Measurements from ENCODE around the gene SCN8A. TPM values are rescaled to one million over a fixed set of nuclear protein-coding genes. Genes with fewer than 3 reads are reported as not detected.
"Not testable (repeated sequence)": the region's sequence is repeated elsewhere in the genome, so short reads cannot be mapped to it uniquely, and the experiment has no call there.

Gene SCN8A
- total RNA-seq, 1 donor from 2014 or later: 46.1 TPM

- DNase-seq (ENCODE audit: low spot score in 2 of 2): peak; percentile 35 to 48
- FAIRE-seq: no peak
Measured at GRCh38 chr12:51752234-51752889, 161.3 kb downstream of the SCN8A start.

GRCh38 chr12:51753980-51754675, 163.1 kb downstream of the SCN8A start:
- DNase-seq (ENCODE audit: low spot score in 2 of 2): no peak

GRCh38 chr12:51755251-51755650, 164.2 kb downstream of the SCN8A start:
- FAIRE-seq (no peak), DNase-seq (ENCODE audit: low spot score in 2 of 2) (no peak)

More at GRCh38 chr12:51753980-51754675, 163.1 kb downstream of the SCN8A start:
- no peak for FAIRE-seq

DNA sequence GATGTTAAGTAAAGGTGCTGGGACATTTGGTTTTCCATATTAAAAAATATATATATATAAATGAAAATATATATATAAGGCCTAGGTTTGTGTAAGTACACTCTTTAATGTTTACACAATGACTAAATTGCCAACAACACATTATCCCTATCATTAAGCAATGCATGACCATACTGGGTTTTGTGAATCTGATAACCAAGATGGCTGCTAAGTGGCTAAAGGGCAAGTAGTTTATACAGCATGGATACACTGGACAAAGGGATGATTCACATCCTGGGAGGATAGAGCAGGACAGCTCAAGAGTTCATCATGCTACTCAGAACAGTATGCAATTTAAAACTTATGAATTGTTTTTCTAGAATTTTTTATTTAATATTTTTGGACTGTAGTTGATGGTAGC, 168.1 kb downstream of the SCN8A start:
- DNase-seq (ENCODE audit: low spot score in 2 of 2): no peak
- no peak for FAIRE-seq

- FAIRE-seq (no peak), DNase-seq (ENCODE audit: low spot score in 2 of 2) (no peak)
Measured at GRCh38 chr12:51759695-51760094, 168.7 kb downstream of the SCN8A start.

GRCh38 chr12:51760231-51760630, 169.2 kb downstream of the SCN8A start:
- DNase-seq (ENCODE audit: low spot score in 2 of 2): no peak
- FAIRE-seq: no peak

- no peak for DNase-seq (ENCODE audit: low spot score in 2 of 2)
- no peak for FAIRE-seq
Measured at GRCh38 chr12:51763743-51764142, 172.7 kb downstream of the SCN8A start.

DNA sequence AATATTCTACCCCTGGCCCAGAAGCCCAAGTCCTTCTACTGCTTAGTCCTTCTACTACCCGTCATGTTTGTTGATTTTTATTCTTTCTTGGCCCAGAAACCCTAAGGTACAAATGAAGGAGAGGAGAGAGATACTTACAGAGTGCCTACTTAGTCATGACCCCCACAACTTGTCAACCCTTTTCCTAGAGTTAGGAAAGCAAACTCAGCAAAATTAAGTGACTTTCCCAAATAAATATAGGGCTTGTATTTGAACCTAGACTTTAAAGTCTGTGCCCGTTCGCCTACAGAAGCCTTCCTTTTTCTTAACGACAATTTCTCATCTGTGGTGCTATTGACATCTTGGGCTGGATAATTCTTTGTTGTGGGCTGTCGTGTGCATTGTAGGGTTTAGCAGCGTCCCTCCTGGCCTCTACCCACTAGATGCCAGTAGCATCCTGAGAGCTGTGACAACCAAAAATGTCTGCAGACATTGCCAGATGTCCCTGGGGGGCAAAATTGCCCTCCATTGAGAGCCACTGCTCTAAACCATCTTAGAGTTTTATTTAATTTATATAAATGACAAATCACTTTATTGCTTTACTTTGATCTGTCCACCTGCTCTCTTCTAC, 175.1 kb downstream of the SCN8A start:
- DNase-seq (ENCODE audit: low spot score in 2 of 2) (no peak), FAIRE-seq (no peak)

DNA sequence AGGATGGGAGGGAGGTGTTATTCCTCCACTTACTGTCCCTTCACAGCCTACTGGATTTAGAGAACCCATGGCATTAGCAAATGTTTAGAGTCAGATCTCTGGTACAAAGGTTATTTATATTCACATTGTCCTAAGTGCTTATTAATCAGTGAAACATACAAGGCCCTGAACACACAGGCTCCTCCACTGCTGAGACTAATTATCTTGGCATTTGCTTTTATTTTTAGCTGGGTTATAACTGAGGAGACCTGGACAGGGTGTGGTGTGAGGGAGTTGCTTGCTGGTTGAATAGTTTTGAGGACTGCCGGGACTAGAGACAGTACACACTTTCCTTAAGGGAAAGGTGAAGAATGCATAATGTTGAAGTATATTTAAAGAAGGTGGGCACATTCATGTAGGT, 180.0 kb downstream of the SCN8A start:
- DNase-seq (ENCODE audit: low spot score in 2 of 2) (no peak), FAIRE-seq (no peak)

GRCh38 chr12:51773145-51773869, 182.3 kb downstream of the SCN8A start:
- FAIRE-seq (no peak), DNase-seq (ENCODE audit: low spot score in 2 of 2) (no peak)

DNA sequence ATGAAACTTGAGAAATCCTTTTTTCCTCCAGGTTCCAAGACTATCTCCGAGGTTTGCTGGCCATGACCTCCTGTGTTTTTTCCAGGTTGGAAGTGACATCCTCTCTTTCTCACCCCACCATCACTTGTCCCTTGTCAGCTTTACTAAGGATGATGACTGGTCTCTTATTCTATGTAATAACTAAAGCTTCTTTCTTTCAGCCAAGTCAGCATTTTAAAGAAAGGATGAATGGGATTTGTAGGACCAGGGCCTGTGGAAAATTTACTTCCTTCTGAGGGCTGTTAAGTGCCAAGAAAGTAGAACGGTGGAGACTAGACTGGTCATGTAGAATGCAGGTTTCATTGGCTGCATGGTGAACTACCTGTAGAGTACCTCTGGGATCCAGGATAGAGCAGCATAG, 183.9 kb downstream of the SCN8A start:
- no peak for DNase-seq (ENCODE audit: low spot score in 2 of 2)
- FAIRE-seq: no peak

DNA sequence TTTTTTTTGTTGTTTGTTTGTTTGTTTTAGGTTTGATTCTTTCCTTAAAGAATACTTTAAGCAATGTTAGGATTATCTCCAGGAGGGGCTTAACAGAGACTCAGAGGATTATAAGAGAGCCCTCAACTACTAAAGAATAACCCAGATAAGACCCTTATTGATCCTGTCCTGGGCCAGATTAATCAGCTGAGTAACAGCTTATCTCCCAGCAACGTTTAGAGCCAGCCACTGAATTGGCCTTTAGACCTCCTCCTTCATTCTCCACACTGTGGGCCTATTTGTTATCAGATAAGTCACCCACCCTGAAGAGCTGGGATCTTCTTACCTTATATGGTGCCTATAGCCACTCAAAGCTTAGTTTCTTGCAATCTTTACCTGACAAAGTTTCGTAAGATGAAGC, 186.4 kb downstream of the SCN8A start:
- FAIRE-seq (no peak), DNase-seq (ENCODE audit: low spot score in 2 of 2) (no peak)

GRCh38 chr12:51777973-51778372, 186.9 kb downstream of the SCN8A start:
- FAIRE-seq (no peak), DNase-seq (ENCODE audit: low spot score in 2 of 2) (no peak)

DNA sequence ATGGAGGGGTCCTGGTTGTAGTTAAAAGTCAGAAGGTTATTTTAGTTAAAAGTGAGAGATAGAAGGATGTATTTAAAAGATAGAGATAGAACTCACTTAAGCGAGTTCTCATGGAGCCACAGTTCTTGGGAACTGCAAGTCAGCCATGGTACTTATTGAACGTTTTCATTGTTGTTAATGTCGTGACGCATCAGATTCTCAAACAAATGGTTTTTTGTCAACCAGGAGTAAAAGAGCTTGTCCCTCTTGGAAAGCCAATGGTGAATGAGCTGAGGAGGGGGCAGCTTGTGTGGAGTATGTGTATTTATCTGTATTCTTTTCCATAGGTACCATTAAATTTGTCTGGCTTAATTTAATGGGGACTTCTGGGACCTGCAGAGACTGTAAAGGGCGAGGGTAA, 188.8 kb downstream of the SCN8A start:
- DNase-seq (ENCODE audit: low spot score in 2 of 2) (peak; percentile 17 to 26), FAIRE-seq (no peak)

GRCh38 chr12:51784688-51785087, 193.7 kb downstream of the SCN8A start:
- DNase-seq (ENCODE audit: low spot score in 2 of 2): no peak
- FAIRE-seq: no peak

DNA sequence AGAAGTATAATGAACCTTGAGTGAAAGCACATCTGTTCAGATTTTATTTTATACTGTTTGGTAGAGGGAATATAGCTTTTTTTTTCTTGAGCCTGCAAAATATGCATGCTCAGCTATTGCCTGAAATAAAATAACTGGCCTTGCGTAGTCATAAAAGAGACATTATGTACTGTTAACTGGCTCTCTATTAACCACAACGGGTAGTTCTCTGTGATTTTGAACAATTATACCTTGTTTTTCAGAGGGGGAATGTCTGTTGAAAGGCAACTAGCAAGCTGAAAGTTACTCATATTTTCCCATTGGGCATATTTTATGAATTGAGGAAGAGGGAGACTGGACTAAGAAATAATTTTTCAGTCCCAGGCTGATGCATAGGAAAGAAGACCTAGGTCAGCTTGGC, 194.9 kb downstream of the SCN8A start:
- FAIRE-seq: no peak
- no peak for DNase-seq (ENCODE audit: low spot score in 2 of 2)

DNA sequence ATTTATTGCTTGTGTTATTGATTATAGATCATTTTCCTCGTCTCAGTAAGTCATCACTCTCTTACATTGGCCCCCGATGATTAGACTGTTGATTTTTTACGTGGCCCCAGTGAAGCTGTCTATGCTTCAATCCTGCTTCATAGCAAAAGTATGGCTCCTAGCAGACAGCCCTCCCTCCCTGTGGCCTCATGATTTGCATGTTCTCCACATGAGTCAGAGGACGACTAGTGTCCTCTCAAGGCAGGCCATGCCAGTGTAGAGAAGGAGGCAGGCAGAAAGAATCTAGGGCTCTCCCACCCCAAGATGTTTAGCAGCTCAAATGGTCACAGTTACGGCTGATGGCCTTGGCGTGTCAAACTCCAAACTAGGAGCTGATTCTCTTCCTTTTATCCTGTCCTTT, 197.8 kb downstream of the SCN8A start:
- no peak for FAIRE-seq
- DNase-seq (ENCODE audit: low spot score in 2 of 2): no peak

- DNase-seq (ENCODE audit: low spot score in 2 of 2): no peak
- no peak for FAIRE-seq
Measured at GRCh38 chr12:51792417-51792816, 201.4 kb downstream of the SCN8A start.

DNA sequence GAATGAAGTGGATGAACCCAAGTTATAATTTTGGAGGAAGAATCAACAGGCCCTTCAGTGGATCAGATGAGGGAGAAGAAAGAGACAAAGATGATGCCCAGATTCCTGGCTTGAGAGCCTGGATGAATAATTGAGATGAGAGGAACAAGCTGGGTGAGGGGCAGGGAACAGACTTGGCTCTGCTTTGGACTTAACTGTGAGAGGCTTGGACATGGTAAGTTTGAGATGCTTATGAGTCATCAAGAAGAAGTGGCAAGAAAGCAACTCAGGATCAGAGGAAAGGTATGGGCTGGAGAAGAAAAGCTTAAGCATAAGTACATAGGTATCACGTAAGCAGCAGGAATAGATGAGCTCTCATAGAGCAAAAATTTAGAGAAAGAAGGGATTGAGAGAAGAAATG, 202.2 kb downstream of the SCN8A start:
- no peak for FAIRE-seq
- no peak for DNase-seq (ENCODE audit: low spot score in 2 of 2)

DNA sequence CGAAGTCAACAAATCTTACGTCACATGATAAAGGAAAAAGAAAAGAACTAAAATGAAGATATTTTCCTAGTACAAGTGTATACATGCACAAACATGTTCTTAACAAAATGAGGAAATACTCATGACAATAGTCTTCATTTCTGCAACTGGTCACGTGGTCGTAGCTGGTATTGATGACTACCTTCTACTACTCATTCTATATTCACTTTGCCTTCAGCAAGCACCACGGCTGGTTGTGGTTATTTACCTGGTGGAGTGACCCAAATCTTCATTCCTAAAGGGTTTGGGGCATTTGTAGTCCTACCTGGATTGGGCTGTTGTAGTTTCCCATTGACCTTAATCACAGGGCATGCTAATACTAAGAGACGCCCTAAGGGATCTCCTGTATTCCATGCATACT, 206.3 kb downstream of the SCN8A start:
- FAIRE-seq: no peak

GRCh38 chr12:51798051-51798450, 207.0 kb downstream of the SCN8A start:
- FAIRE-seq; DNase-seq (ENCODE audit: low spot score in 2 of 2): not testable (repeated sequence)

More for the DNA sequence above, 206.3 kb downstream of the SCN8A start:
- no peak for DNase-seq (ENCODE audit: low spot score in 2 of 2)

Data from frontal cortex (tissue), 4 donors.